Subcutaneous adipose tissue (tissue), 4 donors: ENCODE measurements around the gene MORC4. TPM values are rescaled to one million over a fixed set of nuclear protein-coding genes. Genes with fewer than 3 reads are reported as not detected.

Experiments used
- total RNA-seq, 4 donors: library from RNA; depleted of rRNA; stranded (reverse); fragments of >200 nt; gene quantifications; one replicate each; pipeline ENCODE4 v1.1.0, GENCODE V29; 2016
- TF ChIP-seq, protein P1 (sequence below): fragments of 450-650 bp; IDR thresholded peaks from one replicate; pipeline ENCODE4 v1.5.1; 2016; ENCODE audit warnings: low read depth, mild to moderate bottlenecking, control low read depth, antibody characterized with exemption, moderate library complexity

The MORC4 gene
- total RNA-seq, 4 donors from 2014 or later: 16.3 to 18.5 (median 16.7) TPM

DNA sequence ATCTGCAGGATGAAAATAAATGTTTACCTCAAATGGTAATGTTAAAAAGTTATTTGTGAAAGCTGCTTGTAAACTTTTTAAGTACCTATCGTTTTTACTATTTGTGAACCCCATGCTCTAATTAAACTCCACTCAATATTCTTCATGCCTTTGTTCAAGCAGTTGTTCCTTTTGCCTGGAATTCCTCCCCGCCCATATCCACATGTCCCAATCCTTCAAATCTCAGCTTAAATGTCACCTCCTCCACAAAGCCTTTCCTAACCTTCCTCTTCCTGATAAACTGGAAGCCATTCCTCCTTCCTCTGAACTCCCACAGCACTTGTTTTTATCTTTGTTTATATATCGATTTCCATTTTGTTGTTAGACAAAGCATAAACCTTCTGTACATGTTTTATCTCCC lies 2.4 kb downstream of the MORC4 start:
- TF ChIP-seq, protein P1, sequence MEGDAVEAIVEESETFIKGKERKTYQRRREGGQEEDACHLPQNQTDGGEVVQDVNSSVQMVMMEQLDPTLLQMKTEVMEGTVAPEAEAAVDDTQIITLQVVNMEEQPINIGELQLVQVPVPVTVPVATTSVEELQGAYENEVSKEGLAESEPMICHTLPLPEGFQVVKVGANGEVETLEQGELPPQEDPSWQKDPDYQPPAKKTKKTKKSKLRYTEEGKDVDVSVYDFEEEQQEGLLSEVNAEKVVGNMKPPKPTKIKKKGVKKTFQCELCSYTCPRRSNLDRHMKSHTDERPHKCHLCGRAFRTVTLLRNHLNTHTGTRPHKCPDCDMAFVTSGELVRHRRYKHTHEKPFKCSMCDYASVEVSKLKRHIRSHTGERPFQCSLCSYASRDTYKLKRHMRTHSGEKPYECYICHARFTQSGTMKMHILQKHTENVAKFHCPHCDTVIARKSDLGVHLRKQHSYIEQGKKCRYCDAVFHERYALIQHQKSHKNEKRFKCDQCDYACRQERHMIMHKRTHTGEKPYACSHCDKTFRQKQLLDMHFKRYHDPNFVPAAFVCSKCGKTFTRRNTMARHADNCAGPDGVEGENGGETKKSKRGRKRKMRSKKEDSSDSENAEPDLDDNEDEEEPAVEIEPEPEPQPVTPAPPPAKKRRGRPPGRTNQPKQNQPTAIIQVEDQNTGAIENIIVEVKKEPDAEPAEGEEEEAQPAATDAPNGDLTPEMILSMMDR: no peak

DNA sequence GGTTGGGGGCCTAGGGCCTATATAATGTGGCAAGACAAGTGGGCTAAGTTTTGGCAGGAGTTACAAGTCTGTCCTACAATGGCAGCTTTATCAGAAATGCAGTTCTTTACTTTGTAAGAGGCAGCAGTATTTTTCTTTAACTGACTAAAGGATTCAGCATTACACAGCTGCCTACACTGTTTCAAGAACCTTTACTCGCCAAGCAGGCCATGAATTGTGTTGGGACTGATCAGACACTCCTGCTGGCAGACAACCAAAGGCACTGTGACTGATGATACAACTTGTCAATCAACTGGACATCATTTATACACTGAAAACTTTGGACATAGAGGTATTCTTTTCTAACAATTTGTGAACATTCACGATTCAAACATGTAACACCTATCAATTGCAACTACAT lies 4.3 kb downstream of the MORC4 start:
- TF ChIP-seq, protein P1: no peak

DNA sequence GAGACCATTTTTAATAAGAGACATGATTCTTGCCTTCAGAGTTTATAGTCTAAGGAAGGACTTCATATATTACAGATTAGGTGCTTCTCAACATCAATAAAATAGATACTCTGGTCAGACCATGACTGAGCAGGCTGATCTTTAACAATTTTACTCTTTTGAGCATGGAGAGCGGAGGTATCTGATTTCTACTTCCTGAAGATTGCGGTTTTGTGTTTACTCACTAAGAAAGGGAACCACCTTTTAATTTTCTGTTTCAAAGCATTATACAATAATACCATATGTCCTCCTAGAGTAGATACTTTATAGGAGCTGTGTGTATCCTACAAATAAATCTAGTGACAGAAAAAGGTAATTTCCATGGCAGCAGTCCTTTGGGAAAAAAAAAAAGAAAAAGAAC lies 12.5 kb downstream of the MORC4 start:
- TF ChIP-seq, protein P1: no peak

DNA sequence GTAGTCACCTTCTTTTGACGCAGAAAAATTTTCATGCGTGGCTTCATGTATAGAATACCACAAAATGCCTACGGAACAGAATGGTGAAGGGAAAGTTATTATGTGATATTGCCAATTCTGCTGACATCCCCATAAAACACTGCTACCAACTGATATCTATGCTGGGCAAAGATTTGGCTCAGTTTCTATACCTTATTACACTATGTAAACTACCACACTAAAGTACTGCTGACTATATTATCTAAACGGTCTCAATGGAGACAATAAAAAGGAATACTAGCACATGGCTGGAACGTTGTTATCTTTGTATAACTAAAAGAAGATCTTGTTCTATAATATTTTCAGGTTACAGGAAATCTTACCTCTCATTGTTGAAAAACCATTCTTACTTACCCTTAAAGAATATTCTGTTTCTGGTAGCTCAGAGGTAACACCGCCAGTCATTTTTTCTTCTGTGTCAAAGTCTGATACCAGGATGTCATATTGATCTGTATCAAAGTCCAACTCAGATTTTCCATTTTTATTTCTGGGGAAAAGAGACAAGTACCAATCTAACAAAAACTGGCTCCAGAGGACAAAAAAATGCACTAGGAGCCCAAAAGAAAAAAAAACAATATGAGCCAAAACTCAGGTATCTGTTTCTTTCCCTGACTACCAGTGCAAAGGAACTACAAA lies 18.9 kb downstream of the MORC4 start:
- TF ChIP-seq, protein P1: no peak

DNA sequence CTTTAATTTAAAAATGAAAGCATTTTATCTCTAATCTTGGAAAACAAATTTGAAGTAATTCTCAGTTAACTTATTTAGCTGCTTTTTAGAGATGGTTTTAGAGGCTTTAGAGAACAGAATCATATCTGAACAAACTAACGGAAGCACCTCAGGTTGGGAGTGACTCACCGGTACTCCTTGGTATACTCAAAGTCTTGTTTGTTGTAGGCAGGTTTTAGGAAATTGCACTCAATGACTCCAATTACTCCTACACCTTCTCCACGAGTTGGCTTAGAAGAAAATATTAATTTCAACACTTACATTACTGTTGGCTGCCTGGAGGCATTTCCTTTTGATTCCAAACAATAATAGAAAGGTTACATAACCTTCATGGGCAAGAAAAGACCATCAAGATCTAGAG lies 23.6 kb downstream of the MORC4 start:
- TF ChIP-seq, protein P1: no peak

DNA sequence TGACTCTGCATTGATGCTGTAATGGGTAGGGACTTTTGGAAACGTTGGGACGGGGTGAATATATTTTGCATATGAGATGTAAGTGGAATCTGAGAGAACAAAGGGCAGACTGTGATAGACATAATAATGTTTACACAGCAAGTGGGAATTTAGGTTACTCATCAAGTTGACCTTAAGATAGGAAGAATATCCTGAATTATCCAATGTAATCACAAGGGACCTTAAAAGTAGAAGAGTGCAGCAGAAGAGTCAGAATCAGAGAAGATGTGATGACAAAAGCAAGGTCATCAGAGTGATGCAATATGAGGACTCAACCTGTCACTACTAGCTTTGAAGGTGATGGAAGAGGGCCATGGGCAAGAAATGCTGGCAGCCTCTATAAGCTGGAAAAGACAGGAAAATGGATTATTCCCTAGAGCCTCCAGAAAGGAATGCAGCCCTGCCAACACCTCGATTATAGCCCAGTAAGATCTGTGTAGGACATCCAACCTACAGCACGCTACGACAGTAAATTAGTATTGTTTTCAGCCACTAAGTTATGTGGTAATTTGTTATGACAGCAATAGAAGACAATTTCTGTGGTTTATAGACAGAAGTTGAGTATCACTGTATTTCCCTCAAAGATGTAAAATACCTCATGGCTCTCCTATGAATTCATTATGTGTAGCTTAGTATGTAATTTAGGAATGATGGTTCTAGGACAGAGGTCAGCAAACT lies 26.4 kb downstream of the MORC4 start:
- TF ChIP-seq, protein P1: no peak

DNA sequence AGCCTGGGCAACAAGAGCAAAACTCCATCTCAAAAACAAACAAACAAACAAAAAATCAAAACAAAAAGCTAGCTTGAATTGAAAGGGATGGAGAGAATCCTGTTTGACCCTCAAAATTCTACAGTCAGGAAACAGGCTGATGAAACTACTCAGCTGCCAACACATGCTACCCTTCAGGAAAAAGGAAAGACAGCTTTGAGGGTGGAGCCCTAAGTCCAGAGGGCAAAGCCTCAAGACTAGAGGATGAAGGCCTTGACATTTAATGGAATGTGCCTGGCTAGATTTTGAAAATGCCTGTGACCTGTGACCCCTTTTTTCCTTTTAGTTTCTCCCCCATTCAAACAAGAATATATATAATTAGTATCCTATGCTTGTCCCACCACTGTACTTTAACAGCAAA lies 27.1 kb downstream of the MORC4 start:
- TF ChIP-seq, protein P1: no peak
